Stimulated activated effector memory CD8-positive, alpha-beta T cell treated with anti-CD3 and anti-CD28 coated beads, Interleukin-12 subunit alpha, Interleukin-12 subunit beta, amount 100 ng/mL, for 72 hours (primary cell): Measurements from ENCODE around the gene WDR38.

Source experiments
- ATAC-seq: fragments of 150-1000 bp; cut with Tn5 transposase; 2 replicates; pipeline ENCODE4 v1.10.0; 2021
- DNase-seq, 2 donors: peaks; one replicate each; pipeline ENCODE4 v3.0.0; 2021 to 2022; ENCODE audit warnings: low spot score in 2 of 2
- H3K27ac Mint-ChIP-seq: one replicate; pipeline ENCODE4 v1.8.0; 2022; ENCODE audit warnings: mild to moderate bottlenecking, mixed read lengths
- H3K36me3 Mint-ChIP-seq: one replicate; pipeline ENCODE4 v1.8.0; 2022; ENCODE audit warnings: mild to moderate bottlenecking, mixed read lengths
- H3K4me1 Mint-ChIP-seq: one replicate; pipeline ENCODE4 v1.8.0; 2022; ENCODE audit warnings: mixed read lengths
- H3K4me3 Mint-ChIP-seq: one replicate; pipeline ENCODE4 v1.8.0; 2022; ENCODE audit warnings: mild to moderate bottlenecking, mixed read lengths
- H3K9me3 Mint-ChIP-seq: one replicate; pipeline ENCODE4 v1.8.0; 2022; ENCODE audit warnings: mixed read lengths

Gene WDR38

GRCh38 chr9:124906966-124907365 is 53.7 kb downstream of the WDR38 start:
- DNase-seq (no peak), ATAC-seq (no peak)
- Mint-ChIP-seq H3K27ac (peak overlapping the region; percentile 52), H3K4me1 (no peaks in the 10 kb centered on the region), H3K4me3 (no peak overlapping the region), H3K36me3 (peaks cover 93% of the 10 kb centered on the region), H3K9me3 (no peaks in the 10 kb centered on the region)
